Measurements from ENCODE around the gene BFSP1. TPM values are rescaled to one million over a fixed set of nuclear protein-coding genes. Genes with fewer than 3 reads are reported as not detected.

Gene BFSP1
- total and polyA plus RNA-seq, 2 of the 8 experiments (the other 6 are each of a cell fraction or from before 2014, with no cell fraction given): 1.5 to 2.5 TPM

DNA sequence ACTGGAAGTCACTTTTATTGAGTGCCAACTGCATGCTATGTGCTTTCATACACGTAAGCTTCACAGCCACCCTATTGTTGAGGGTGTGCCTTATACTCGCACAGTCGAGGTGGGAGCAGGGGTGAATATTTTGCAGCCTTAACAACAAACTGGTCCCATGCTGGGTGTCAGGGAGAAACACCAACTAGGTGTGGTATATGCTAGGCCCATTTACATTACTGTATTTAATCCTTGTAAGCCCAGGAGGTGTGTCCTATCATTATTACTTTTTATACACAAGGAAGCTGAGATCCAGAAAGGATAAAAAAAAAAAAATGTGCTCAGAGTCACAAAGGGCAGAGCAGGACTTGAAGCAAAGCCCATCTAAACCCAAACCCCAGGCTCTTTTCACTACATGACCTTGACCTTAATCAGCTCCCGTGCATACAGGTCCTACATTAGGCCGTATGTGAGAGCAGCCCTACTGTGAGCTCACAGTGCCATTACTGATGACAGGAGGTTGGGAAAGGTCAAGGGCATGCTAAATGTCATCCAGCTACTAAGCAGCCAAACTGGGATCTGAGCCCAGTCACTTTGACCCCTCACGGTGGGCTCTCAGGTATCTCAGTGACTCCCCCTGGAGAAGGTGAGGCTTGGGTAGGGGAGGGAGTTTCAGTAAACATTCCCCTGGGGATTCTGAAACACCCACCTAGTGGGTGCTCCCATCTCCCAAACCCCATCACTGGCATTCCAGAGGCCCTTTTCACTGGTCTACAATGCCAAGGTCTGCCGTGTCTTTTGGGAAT, 61.7 kb downstream of the BFSP1 start (continued):
- no peak for TF ChIP-seq GABPA (IDR thresholded peaks at IDR 0.05; ENCODE audit: borderline replicate concordance, insufficient read depth, low read length)
- no peak for TF ChIP-seq RFX5 (IDR thresholded peaks at IDR 0.05; ENCODE audit: borderline replicate concordance, low read depth, low read length)
- TF ChIP-seq, protein P1, sequence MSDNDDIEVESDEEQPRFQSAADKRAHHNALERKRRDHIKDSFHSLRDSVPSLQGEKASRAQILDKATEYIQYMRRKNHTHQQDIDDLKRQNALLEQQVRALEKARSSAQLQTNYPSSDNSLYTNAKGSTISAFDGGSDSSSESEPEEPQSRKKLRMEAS (IDR thresholded peaks at IDR 0.05): no peak
- TF ChIP-seq SIX5 (IDR thresholded peaks at IDR 0.05; ENCODE audit: low read depth, low read length): no peak
- no peak for TF ChIP-seq SRF (IDR thresholded peaks at IDR 0.05; ENCODE audit: low read depth, low read length)
- TF ChIP-seq TAF7 (optimal IDR thresholded peaks at IDR 0.05; ENCODE audit: borderline replicate concordance, low read depth, low read length): no peak
- TF ChIP-seq TBP (IDR thresholded peaks at IDR 0.05; ENCODE audit: low read depth, low read length): no peak
- TF ChIP-seq POLR2AphosphoS5 (IDR thresholded peaks at IDR 0.05; ENCODE audit: low read depth, low read length): no peak
